ENCODE measurements around the gene SLC25A34. TPM values are rescaled to one million over a fixed set of nuclear protein-coding genes. Genes with fewer than 3 reads are reported as not detected.
A peak's percentile ranks its signal among the peaks of the same experiment; 100 is the strongest.

SLC25A34 gene
- total RNA-seq, 1 donor from 2014 or later = 0.90 TPM

- Mint-ChIP-seq H3K36me3 (ENCODE audit: low read depth) (peaks cover 11% of the 10 kb centered on the region), H3K9me3 (ENCODE audit: low read depth) (no peaks in the 10 kb centered on the region), H3K27ac (ENCODE audit: unreplicated experiment) (no peak overlapping the region), H3K4me1 (ENCODE audit: low read depth) (peaks cover 19% of the 10 kb centered on the region), H3K27me3 (ENCODE audit: low read depth) (no peaks in the 10 kb centered on the region), H3K4me3 (ENCODE audit: unreplicated experiment) (no peak overlapping the region)
- no peak for DNase-seq (ENCODE audit: low spot score)
- no peak for TF ChIP-seq CTCF (IDR thresholded peaks at IDR 0.05)
Observed at GRCh38 chr1:15717418-15718125, 18.5 kb upstream of the SLC25A34 start.

GRCh38 chr1:15718199-15718601 is 17.9 kb upstream of the SLC25A34 start:
- Mint-ChIP-seq H3K36me3 (ENCODE audit: low read depth) (peaks cover 14% of the 10 kb centered on the region), H3K27me3 (ENCODE audit: low read depth) (no peaks in the 10 kb centered on the region), H3K4me1 (ENCODE audit: low read depth) (peaks cover 22% of the 10 kb centered on the region), H3K9me3 (ENCODE audit: low read depth) (no peaks in the 10 kb centered on the region), H3K4me3 (ENCODE audit: unreplicated experiment) (no peak overlapping the region), H3K27ac (ENCODE audit: unreplicated experiment) (no peak overlapping the region)
- no peak for DNase-seq (ENCODE audit: low spot score)
- TF ChIP-seq CTCF (IDR thresholded peaks at IDR 0.05) = no peak

GRCh38 chr1:15719381-15720120 is 16.5 kb upstream of the SLC25A34 start:
- Mint-ChIP-seq H3K4me1 (ENCODE audit: low read depth) (peaks cover 14% of the 10 kb centered on the region), H3K9me3 (ENCODE audit: low read depth) (no peaks in the 10 kb centered on the region), H3K27ac (ENCODE audit: unreplicated experiment) (no peak overlapping the region), H3K27me3 (ENCODE audit: low read depth) (no peaks in the 10 kb centered on the region), H3K36me3 (ENCODE audit: low read depth) (peaks cover 14% of the 10 kb centered on the region), H3K4me3 (ENCODE audit: unreplicated experiment) (no peak overlapping the region)
- no peak for TF ChIP-seq CTCF (IDR thresholded peaks at IDR 0.05)
- DNase-seq (ENCODE audit: low spot score) = no peak

GRCh38 chr1:15720861-15721260 is 15.2 kb upstream of the SLC25A34 start:
- Mint-ChIP-seq H3K27me3 (ENCODE audit: low read depth) (no peaks in the 10 kb centered on the region), H3K27ac (ENCODE audit: unreplicated experiment) (no peak overlapping the region), H3K4me1 (ENCODE audit: low read depth) (peaks cover 10% of the 10 kb centered on the region), H3K9me3 (ENCODE audit: low read depth) (no peaks in the 10 kb centered on the region), H3K36me3 (ENCODE audit: low read depth) (peaks cover 17% of the 10 kb centered on the region), H3K4me3 (ENCODE audit: unreplicated experiment) (no peak overlapping the region)
- TF ChIP-seq CTCF (IDR thresholded peaks at IDR 0.05) = no peak
- no peak for DNase-seq (ENCODE audit: low spot score)

GRCh38 chr1:15722411-15722810 is 13.6 kb upstream of the SLC25A34 start:
- Mint-ChIP-seq H3K4me3 (ENCODE audit: unreplicated experiment) (no peak overlapping the region), H3K27ac (ENCODE audit: unreplicated experiment) (peak overlapping the region; percentile 82), H3K4me1 (ENCODE audit: low read depth) (peaks cover 10% of the 10 kb centered on the region), H3K9me3 (ENCODE audit: low read depth) (no peaks in the 10 kb centered on the region), H3K27me3 (ENCODE audit: low read depth) (no peaks in the 10 kb centered on the region), H3K36me3 (ENCODE audit: low read depth) (peaks cover 23% of the 10 kb centered on the region)
- no peak for TF ChIP-seq CTCF (IDR thresholded peaks at IDR 0.05)
- no peak for DNase-seq (ENCODE audit: low spot score)
